GM12891 (cell line): Measurements from ENCODE around the gene MBOAT2.

Experiments
- POLR2A ChIP-seq: IDR thresholded peaks from 2 replicates; pipeline ENCODE4 v1.6.1; 2011; ENCODE audit warnings: low read depth, low read length, control low read depth
- POLR2AphosphoS5 ChIP-seq: IDR thresholded peaks from 2 replicates; pipeline ENCODE4 v1.6.1; 2011; ENCODE audit warnings: low read depth, low read length, control low read depth
- TAF1 ChIP-seq: IDR thresholded peaks from 2 replicates; pipeline ENCODE4 v1.6.1; 2011; ENCODE audit warnings: low read depth, low read length, control low read depth

GRCh38 chr2:9001229-9001628 lies 2.3 kb downstream of the MBOAT2 start:
- TF ChIP-seq POLR2AphosphoS5 (no peak), POLR2A (no peak), TAF1 (no peak)
